Astrocyte (in vitro differentiated cells and primary cell): ENCODE measurements around the gene ANKS1A.

Experiments used
- EZH2 ChIP-seq: IDR thresholded peaks from 2 replicates; pipeline ENCODE4 v1.6.1; 2012; ENCODE audit warnings: mild to moderate bottlenecking, low read length, inconsistent platforms; ENCODE audit not compliant: insufficient read depth
- TF ChIP-seq, protein P1 (sequence below): IDR thresholded peaks from 2 replicates; pipeline ENCODE4 v1.5.1; 2011; ENCODE audit warnings: low read depth, mild to moderate bottlenecking, inconsistent platforms, low read length, moderate library complexity; ENCODE audit not compliant: insufficient read depth

- TF ChIP-seq, protein P1, sequence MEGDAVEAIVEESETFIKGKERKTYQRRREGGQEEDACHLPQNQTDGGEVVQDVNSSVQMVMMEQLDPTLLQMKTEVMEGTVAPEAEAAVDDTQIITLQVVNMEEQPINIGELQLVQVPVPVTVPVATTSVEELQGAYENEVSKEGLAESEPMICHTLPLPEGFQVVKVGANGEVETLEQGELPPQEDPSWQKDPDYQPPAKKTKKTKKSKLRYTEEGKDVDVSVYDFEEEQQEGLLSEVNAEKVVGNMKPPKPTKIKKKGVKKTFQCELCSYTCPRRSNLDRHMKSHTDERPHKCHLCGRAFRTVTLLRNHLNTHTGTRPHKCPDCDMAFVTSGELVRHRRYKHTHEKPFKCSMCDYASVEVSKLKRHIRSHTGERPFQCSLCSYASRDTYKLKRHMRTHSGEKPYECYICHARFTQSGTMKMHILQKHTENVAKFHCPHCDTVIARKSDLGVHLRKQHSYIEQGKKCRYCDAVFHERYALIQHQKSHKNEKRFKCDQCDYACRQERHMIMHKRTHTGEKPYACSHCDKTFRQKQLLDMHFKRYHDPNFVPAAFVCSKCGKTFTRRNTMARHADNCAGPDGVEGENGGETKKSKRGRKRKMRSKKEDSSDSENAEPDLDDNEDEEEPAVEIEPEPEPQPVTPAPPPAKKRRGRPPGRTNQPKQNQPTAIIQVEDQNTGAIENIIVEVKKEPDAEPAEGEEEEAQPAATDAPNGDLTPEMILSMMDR = no peak
- TF ChIP-seq EZH2 = no peak
Measured at GRCh38 chr6:34961082-34961481, 72.0 kb downstream of the ANKS1A start.
